GM23338 (cell line): ENCODE measurements around the gene DGKG.

Experiments used
- CREB1 ChIP-seq: fragments of 250-450 bp; sonication (Bioruptor Pico); IDR thresholded peaks from 2 replicates; pipeline ENCODE4 v1.5.0; 2020; ENCODE audit warnings: low read depth, mild to moderate bottlenecking, moderate library complexity
- EZH2 ChIP-seq: fragments of 200-600 bp; sonication (generic); IDR thresholded peaks from one replicate; pipeline ENCODE4 v1.8.0; 2017; ENCODE audit warnings: antibody characterized with exemption, mild to moderate bottlenecking, low read depth; ENCODE audit not compliant: unreplicated experiment
- EZH2phosphoT487 ChIP-seq: fragments of 200-600 bp; sonication (generic); IDR thresholded peaks from one replicate; pipeline ENCODE4 v1.8.1; 2018; ENCODE audit warnings: antibody characterized with exemption; ENCODE audit not compliant: unreplicated experiment
- JUNB ChIP-seq: IDR thresholded peaks from one replicate; pipeline ENCODE4 v1.6.1; 2016; ENCODE audit warnings: antibody characterized with exemption; ENCODE audit not compliant: unreplicated experiment
- NANOG ChIP-seq: IDR thresholded peaks from 2 replicates; pipeline ENCODE4 v1.6.1; 2016; ENCODE audit warnings: antibody characterized with exemption, borderline replicate concordance
- POLR2AphosphoS5 ChIP-seq: IDR thresholded peaks from 2 replicates; pipeline ENCODE4 v1.6.1; 2016; ENCODE audit warnings: antibody characterized with exemption, low read depth
- STAT1 ChIP-seq: IDR thresholded peaks from one replicate; pipeline ENCODE4 v1.6.1; 2016; ENCODE audit warnings: antibody characterized with exemption; ENCODE audit not compliant: unreplicated experiment
- ZNF114 ChIP-seq: fragments of 250-450 bp; sonication (Bioruptor Pico); IDR thresholded peaks from 2 replicates; pipeline ENCODE4 v1.5.0; 2020; ENCODE audit warnings: mild to moderate bottlenecking, moderate library complexity
- ZNF331 ChIP-seq: fragments of 250-450 bp; sonication (Bioruptor Pico); IDR thresholded peaks from 2 replicates; pipeline ENCODE4 v1.5.0; 2020; ENCODE audit warnings: low read depth, mild to moderate bottlenecking, moderate library complexity
- ZNF462 ChIP-seq: fragments of 250-450 bp; sonication (Bioruptor Pico); IDR thresholded peaks from 2 replicates; pipeline ENCODE4 v1.5.0; 2020; ENCODE audit warnings: mild to moderate bottlenecking, moderate library complexity
- TF ChIP-seq, protein P1 (sequence below), 2 experiments: fragments of 200-600 bp in 1 of 2; sonication (generic) in 1 of 2; conservative IDR thresholded peaks; 2 replicates each; pipeline versions ENCODE4 v1.5.1 to v1.6.1; 2016 to 2017; ENCODE audit warnings: antibody characterized with exemption in 2 of 2, low read depth in 2 of 2, mild to moderate bottlenecking in 2 of 2, moderate library complexity in 1 of 2
- TF ChIP-seq, protein P2 (sequence below): IDR thresholded peaks from one replicate; pipeline ENCODE4 v1.6.1; 2018; ENCODE audit warnings: antibody characterized with exemption; ENCODE audit not compliant: unreplicated experiment
- TF ChIP-seq, protein P3 (sequence below): IDR thresholded peaks from 2 replicates; pipeline ENCODE4 v1.6.1; 2016; ENCODE audit warnings: antibody characterized with exemption

- TF ChIP-seq STAT1 (no peak), EZH2 (no peak), EZH2phosphoT487 (no peak), NANOG (no peak), POLR2AphosphoS5 (no peak), CREB1 (CRISPR knock-in tag) (no peak), JUNB (no peak), ZNF331 (CRISPR knock-in tag) (no peak), ZNF114 (CRISPR knock-in tag) (no peak), ZNF462 (CRISPR knock-in tag) (no peak)
- TF ChIP-seq, protein P1, sequence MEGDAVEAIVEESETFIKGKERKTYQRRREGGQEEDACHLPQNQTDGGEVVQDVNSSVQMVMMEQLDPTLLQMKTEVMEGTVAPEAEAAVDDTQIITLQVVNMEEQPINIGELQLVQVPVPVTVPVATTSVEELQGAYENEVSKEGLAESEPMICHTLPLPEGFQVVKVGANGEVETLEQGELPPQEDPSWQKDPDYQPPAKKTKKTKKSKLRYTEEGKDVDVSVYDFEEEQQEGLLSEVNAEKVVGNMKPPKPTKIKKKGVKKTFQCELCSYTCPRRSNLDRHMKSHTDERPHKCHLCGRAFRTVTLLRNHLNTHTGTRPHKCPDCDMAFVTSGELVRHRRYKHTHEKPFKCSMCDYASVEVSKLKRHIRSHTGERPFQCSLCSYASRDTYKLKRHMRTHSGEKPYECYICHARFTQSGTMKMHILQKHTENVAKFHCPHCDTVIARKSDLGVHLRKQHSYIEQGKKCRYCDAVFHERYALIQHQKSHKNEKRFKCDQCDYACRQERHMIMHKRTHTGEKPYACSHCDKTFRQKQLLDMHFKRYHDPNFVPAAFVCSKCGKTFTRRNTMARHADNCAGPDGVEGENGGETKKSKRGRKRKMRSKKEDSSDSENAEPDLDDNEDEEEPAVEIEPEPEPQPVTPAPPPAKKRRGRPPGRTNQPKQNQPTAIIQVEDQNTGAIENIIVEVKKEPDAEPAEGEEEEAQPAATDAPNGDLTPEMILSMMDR (conservative IDR thresholded peaks at IDR 0.05; ENCODE audit: low read depth in 2 of 2): no peak
- TF ChIP-seq, protein P2, sequence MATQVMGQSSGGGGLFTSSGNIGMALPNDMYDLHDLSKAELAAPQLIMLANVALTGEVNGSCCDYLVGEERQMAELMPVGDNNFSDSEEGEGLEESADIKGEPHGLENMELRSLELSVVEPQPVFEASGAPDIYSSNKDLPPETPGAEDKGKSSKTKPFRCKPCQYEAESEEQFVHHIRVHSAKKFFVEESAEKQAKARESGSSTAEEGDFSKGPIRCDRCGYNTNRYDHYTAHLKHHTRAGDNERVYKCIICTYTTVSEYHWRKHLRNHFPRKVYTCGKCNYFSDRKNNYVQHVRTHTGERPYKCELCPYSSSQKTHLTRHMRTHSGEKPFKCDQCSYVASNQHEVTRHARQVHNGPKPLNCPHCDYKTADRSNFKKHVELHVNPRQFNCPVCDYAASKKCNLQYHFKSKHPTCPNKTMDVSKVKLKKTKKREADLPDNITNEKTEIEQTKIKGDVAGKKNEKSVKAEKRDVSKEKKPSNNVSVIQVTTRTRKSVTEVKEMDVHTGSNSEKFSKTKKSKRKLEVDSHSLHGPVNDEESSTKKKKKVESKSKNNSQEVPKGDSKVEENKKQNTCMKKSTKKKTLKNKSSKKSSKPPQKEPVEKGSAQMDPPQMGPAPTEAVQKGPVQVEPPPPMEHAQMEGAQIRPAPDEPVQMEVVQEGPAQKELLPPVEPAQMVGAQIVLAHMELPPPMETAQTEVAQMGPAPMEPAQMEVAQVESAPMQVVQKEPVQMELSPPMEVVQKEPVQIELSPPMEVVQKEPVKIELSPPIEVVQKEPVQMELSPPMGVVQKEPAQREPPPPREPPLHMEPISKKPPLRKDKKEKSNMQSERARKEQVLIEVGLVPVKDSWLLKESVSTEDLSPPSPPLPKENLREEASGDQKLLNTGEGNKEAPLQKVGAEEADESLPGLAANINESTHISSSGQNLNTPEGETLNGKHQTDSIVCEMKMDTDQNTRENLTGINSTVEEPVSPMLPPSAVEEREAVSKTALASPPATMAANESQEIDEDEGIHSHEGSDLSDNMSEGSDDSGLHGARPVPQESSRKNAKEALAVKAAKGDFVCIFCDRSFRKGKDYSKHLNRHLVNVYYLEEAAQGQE: no peak
- TF ChIP-seq, protein P3, sequence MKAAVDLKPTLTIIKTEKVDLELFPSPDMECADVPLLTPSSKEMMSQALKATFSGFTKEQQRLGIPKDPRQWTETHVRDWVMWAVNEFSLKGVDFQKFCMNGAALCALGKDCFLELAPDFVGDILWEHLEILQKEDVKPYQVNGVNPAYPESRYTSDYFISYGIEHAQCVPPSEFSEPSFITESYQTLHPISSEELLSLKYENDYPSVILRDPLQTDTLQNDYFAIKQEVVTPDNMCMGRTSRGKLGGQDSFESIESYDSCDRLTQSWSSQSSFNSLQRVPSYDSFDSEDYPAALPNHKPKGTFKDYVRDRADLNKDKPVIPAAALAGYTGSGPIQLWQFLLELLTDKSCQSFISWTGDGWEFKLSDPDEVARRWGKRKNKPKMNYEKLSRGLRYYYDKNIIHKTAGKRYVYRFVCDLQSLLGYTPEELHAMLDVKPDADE: no peak
Measured at GRCh38 chr3:186217820-186218164, 144.2 kb downstream of the DGKG start.
